Aorta (tissue), 5 donors: ENCODE measurements around the gene TBL1Y. TPM values are rescaled to one million over a fixed set of nuclear protein-coding genes. Genes with fewer than 3 reads are reported as not detected.
A peak's percentile ranks its signal among the peaks of the same experiment; 100 is the strongest.

Source experiments
- ATAC-seq: fragments of 200-7000 bp; cut with Tn5 transposase; one replicate; pipeline ENCODE4 v1.9.1; 2022; ENCODE audit warnings: moderate library complexity; ENCODE audit not compliant: low FRiP score
- DNase-seq, 2 donors: peaks; one replicate each; pipeline ENCODE4 v3.0.0-alpha.2; 2020
- H3K27ac ChIP-seq, 2 donors: one replicate each; pipeline ENCODE4 v1.5.1; 2013; ENCODE audit warnings: low read length in 2 of 2, mild to moderate bottlenecking in 2 of 2, moderate library complexity in 2 of 2, control low read depth in 1 of 2, inconsistent platforms in 1 of 2, low read depth in 1 of 2
- H3K27me3 ChIP-seq, 2 donors: one replicate each; pipeline ENCODE4 v1.6.1; 2013; ENCODE audit warnings: control low read depth in 1 of 2, low read length in 1 of 2, mild to moderate bottlenecking in 1 of 2, moderate library complexity in 1 of 2; ENCODE audit not compliant: insufficient read depth in 2 of 2, control insufficient read depth in 1 of 2
- H3K36me3 ChIP-seq, 2 donors: one replicate each; pipeline ENCODE4 v1.6.1; 2013; ENCODE audit warnings: control low read depth in 1 of 2, low read length in 1 of 2, mild to moderate bottlenecking in 1 of 2; ENCODE audit not compliant: insufficient read depth in 2 of 2, control insufficient read depth in 1 of 2
- H3K4me1 ChIP-seq, 2 donors: one replicate each; pipeline ENCODE4 v1.6.1; 2013; ENCODE audit warnings: low read length in 2 of 2, control low read depth in 1 of 2, mild to moderate bottlenecking in 1 of 2, moderate library complexity in 1 of 2; ENCODE audit not compliant: insufficient read depth in 2 of 2, control insufficient read depth in 1 of 2
- H3K4me3 ChIP-seq, 2 donors: one replicate each; pipeline ENCODE4 v1.5.1; 2013; ENCODE audit warnings: low read length in 2 of 2, control low read depth in 1 of 2, mild to moderate bottlenecking in 1 of 2
- H3K9me3 ChIP-seq: one replicate; pipeline ENCODE4 v1.6.1; 2013; ENCODE audit warnings: mild to moderate bottlenecking, low read length; ENCODE audit not compliant: control insufficient read depth
- WGBS, 2 donors: extraction: QIAGEN DNeasy Blood & Tissue Kit; methylation state at CpG; one replicate each; pipeline ENCODE4 v1.1.7; 2013; 5-methylcytosine and 5-hydroxymethylcytosine counted together
- intact Hi-C, 2 donors: fragments of 100-400 bp; cut with DNase I; formaldehyde crosslinking; loops; one replicate each; pipeline versions ENCODE4 v1.14.2 to v1.15.0; 2022
- polyA plus RNA-seq, 2 donors: library from polyadenylated mRNA; stranded (reverse); fragments of 200-250 nt; gene quantifications; one replicate each; pipeline ENCODE4 v1.2.3, GENCODE V29; 2013
- total RNA-seq, 2 donors: library from RNA; stranded (reverse); fragmentation: NEBNext Ultra II Directional; extraction: Animal tissue kit (Norgen Biotek cat#: 25700); gene quantifications; one replicate each; pipeline ENCODE4 v1.2.1, GENCODE V29; 2021
- donor health status: healthy with polysubstance abuse.
- donor health status: Bipolar disorder and iron deficiency.
- donor health status: DM: no; HTN: no; CAD: no.
- donor health status: DM: no; HTN: no; CAD: no.
- donor health status: DM: yes; HTN: yes; CAD: no.

The TBL1Y gene
- total and polyA plus RNA-seq, 4 donors = not detected

DNA sequence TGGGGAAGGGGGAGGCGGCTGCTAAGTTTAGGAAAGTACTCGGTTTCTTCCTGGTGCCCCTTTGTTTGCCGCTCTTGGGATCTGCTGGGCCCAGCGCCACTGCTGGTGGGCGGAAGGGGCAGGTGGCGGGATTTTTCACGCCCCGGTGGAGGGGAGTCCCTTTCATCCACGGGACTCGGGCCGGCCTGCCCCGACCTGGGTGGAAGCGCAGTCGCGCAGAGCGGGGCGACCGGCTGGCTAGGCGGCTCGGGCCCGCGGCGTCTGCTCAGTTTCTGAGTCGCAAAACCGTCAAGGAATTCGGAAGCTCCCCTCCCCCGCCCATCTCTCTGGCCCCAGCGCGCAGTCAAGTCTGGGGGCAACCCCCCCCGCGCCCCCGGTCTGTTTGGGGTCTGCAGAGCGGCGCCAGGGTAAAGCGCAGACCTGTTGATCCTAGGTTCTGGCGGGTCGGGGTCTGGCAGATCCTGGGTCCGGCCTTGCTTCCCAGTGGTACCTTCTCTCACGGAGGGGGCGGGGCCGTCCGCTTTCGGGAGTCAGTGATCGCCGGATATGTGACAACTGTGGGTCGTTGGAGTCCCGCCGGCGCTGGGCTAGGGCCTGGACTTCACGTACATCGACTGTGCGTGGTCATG, 870 bp downstream of the TBL1Y start, which contains the start of gene AMELY:
Gene AMELY (minus strand): TSS at position 500 of the 629 bp plus-strand sequence. CDS start 39,144 bp downstream, outside the sequence.
- H3K4me3 ChIP-seq = peak within 1 kb of the TSS in 1 of 2 donors; percentile 29
- ATAC-seq = no peak
- 2% methylated on average over 52 of the region's 52 CpGs; no CpG with 5 or more reads in 1 of the 2 donors for WGBS, 2 donors

DNA sequence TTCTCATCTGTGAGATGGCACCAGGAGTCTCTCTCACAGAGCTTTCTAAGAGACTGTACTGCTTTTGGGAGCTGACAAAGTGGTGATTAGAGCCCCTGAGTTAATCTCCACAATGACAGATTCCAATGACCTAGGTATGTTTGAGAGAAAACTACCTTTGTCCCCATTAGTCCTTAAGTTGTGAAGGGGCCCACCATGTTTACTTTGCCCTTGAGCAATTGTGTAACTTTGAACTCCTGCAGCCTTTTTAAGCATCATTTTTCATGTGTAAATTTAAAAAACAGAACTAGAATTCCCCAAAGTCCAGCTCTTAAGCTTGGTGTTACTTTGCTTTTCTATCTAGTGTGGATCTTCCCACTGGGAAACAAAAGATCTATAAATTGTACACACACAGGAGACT, 2.9 kb downstream of the TBL1Y start:
- ATAC-seq (no peak), DNase-seq (no peak)
- H3K4me3 ChIP-seq = no peak overlapping the region
- intact Hi-C loops = no loop called here
- no peaks in the 10 kb centered on the region for H3K9me3 ChIP-seq
- H3K4me1 ChIP-seq = no peaks in the 10 kb centered on the region
- no peak overlapping the region for H3K27ac ChIP-seq
- H3K27me3 ChIP-seq = no peaks in the 10 kb centered on the region
- no peaks in the 10 kb centered on the region for H3K36me3 ChIP-seq

More for the DNA sequence above, 870 bp downstream of the TBL1Y start, which contains the start of gene AMELY:
- Histone ChIP-seq H3K27ac (no peak within 1 kb of the TSS), H3K4me1 (no peaks in the 10 kb centered on the region), H3K9me3 (no peaks in the 10 kb centered on the region), H3K36me3 (no peaks in the 10 kb centered on the region), H3K27me3 (no peaks in the 10 kb centered on the region)
- no peak for DNase-seq
- intact Hi-C loops = no loop called here

DNA sequence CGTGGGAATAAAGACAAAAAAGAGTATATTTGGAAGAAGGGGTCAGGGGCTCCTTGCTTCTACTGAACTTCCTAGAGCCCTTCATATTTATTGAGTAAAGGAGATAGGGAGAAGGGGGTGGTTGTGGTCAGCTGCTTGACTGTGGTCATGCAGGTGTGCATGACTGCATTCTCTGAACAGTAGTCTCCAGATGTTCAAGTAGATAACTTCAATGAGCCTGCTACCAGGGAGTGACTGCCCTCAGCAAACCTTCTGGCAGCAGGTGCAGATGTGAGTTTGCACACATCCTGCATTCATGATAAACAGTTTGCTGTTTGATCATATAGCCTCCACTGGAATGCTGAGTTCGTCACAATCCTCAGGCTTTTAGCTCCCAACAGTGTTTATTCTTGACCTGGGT, 10.6 kb downstream of the TBL1Y start:
- Histone ChIP-seq H3K9me3 (peaks cover 1% of the 10 kb centered on the region), H3K4me1 (no peaks in the 10 kb centered on the region), H3K27me3 (no peaks in the 10 kb centered on the region), H3K36me3 (no peaks in the 10 kb centered on the region), H3K27ac (no peak overlapping the region), H3K4me3 (no peak overlapping the region)
- DNase-seq (no peak), ATAC-seq (no peak)
- intact Hi-C loops = no loop called here
- WGBS, 2 donors = 94% methylated on average over 2 of the region's 2 CpGs; no CpG with 5 or more reads in 1 of the 2 donors

DNA sequence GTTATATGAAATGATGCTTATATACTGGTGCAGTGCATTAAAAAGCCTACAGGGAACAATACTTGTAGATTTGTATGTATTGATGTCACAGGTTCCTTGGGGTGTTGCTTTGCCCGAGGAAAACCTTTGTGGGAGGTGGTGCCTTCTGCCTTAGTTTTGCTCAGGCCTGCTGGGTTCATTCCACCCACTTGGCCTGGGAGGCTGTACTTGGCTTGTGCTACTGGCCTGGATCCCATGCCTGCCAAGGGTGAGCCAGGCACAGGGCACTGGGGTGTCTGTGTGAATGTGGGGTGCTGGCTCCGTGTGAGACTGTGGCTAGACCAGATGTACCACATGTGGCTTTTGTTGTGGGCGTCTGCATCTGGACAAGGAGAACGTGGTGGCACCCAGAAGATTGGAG, 17.8 kb downstream of the TBL1Y start:
- 27% methylated on average over 4 of the region's 4 CpGs; no CpG with 5 or more reads in 1 of the 2 donors for WGBS, 2 donors
- Histone ChIP-seq H3K27ac (no peak overlapping the region), H3K27me3 (no peaks in the 10 kb centered on the region), H3K36me3 (no peaks in the 10 kb centered on the region), H3K4me1 (no peaks in the 10 kb centered on the region), H3K9me3 (no peaks in the 10 kb centered on the region), H3K4me3 (no peak overlapping the region)
- DNase-seq = no peak
- no peak for ATAC-seq
- intact Hi-C loops = no loop called here

DNA sequence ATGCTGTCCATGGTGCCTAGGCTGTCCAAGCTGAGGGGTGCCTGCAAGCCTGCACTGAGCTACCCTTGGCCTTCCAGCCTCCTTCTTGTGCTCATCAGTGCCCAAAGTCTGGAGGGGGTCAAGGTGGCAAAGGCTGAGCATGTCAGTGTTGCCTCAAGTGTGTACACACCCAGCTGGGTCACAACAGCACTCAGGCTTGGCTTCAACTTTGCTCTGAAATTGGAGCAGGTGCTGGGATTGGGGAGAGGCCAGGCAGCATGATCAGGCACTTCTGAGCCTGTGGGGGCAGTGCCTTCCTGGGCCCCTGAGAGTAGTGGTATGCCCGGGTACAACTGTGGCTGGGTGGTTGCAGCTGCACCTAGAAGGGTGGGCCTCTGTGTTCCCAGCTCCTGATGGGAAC, 18.7 kb downstream of the TBL1Y start:
- Histone ChIP-seq H3K9me3 (no peaks in the 10 kb centered on the region), H3K4me3 (no peak overlapping the region), H3K36me3 (no peaks in the 10 kb centered on the region), H3K27me3 (no peaks in the 10 kb centered on the region), H3K4me1 (no peaks in the 10 kb centered on the region), H3K27ac (no peak overlapping the region)
- ATAC-seq (no peak), DNase-seq (no peak)
- intact Hi-C loops = no loop called here
- 61% methylated on average over 1 of the region's 1 CpG; no CpG with 5 or more reads in 1 of the 2 donors for WGBS, 2 donors

DNA sequence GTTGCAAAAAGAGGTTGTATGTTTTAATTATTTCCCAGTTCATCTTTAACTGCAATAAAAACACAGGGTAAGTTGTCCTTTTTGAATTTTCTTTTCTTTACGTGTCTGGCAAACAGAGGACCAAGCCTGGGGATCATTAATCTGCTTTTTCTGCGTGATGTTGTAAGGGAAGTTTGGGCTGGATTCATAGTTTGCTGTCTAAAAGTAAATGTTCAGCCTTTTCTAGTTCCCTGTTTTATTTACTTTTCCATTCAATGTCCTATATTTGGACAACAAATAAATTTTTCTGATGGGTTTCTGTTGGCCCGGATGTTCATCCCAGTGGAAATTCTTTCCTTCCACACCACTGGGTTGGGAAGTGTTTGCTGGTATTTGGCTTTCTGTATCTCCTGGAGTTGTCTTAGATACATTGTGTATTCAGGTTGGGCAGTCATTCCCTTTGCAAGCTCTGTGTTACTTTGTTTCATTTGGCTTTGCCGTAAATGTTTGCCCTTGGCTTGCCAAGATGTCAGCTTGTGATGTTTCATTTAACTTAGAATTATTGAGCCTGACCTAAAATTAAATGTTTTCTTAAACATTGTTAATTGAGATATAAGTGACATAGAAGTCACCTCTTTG, 21.4 kb downstream of the TBL1Y start:
- ATAC-seq (no peak), DNase-seq (no peak)
- H3K27ac ChIP-seq = no peak overlapping the region
- H3K9me3 ChIP-seq = no peaks in the 10 kb centered on the region
- peaks cover 0 to 1% of the 10 kb centered on the region in 2 donors for H3K4me1 ChIP-seq
- no peaks in the 10 kb centered on the region for H3K36me3 ChIP-seq
- intact Hi-C loops = no loop called here
- WGBS, 2 donors = 7% methylated on average over 4 of the region's 4 CpGs; no CpG with 5 or more reads in 1 of the 2 donors
- no peak overlapping the region for H3K4me3 ChIP-seq
- no peaks in the 10 kb centered on the region for H3K27me3 ChIP-seq

DNA sequence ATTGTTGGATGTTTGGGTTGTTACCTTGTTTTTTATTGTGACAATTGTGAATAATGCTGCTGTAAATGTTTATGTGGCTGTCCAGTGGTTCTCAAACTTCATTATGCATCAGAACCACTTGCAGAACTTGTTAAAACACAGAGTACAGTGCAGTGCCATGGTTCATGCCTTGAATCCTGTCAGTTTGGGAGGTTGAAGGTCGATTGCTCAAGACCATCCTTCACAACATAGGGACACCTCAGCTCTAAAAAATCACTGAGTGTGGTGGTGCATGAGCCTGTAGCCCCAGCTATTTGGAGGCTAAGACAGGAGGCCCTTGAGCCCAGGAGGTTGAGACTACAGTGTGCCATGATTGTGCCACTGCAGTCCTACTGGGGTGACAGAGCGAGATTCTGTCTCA, 25.0 kb downstream of the TBL1Y start:
- DNase-seq (no peak), ATAC-seq (no peak)
- Histone ChIP-seq H3K27me3 (no peaks in the 10 kb centered on the region), H3K4me1 (peaks cover 0 to 1% of the 10 kb centered on the region in 2 donors), H3K27ac (no peak overlapping the region), H3K4me3 (no peak overlapping the region), H3K36me3 (no peaks in the 10 kb centered on the region), H3K9me3 (no peaks in the 10 kb centered on the region)
- 90% methylated on average over 2 of the region's 2 CpGs; no CpG with 5 or more reads in 1 of the 2 donors for WGBS, 2 donors
- intact Hi-C loops = no loop called here

DNA sequence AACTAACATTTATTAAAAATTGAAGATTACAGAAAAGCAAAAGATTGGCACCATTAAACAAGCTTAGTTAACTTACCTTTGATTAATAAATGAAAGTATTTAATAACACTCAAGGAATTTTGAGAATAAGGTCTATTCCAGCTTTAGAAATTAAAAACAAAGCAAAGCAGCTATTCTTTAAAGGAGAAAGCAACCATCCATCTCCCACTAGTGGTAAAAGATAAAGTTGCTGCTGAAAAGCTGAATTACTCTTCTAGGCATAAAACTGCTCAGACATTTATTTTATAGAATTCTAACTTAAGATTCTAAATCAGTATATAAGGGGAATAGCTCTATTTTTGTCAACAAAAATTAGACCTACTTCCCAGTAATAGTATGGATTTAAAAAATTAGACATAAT, 37.2 kb downstream of the TBL1Y start:
- Histone ChIP-seq H3K9me3 (no peaks in the 10 kb centered on the region), H3K4me3 (no peak overlapping the region), H3K27me3 (no peaks in the 10 kb centered on the region), H3K4me1 (no peaks in the 10 kb centered on the region), H3K27ac (no peak overlapping the region), H3K36me3 (no peaks in the 10 kb centered on the region)
- intact Hi-C loops = no loop called here
- ATAC-seq = no peak
- no peak for DNase-seq

DNA sequence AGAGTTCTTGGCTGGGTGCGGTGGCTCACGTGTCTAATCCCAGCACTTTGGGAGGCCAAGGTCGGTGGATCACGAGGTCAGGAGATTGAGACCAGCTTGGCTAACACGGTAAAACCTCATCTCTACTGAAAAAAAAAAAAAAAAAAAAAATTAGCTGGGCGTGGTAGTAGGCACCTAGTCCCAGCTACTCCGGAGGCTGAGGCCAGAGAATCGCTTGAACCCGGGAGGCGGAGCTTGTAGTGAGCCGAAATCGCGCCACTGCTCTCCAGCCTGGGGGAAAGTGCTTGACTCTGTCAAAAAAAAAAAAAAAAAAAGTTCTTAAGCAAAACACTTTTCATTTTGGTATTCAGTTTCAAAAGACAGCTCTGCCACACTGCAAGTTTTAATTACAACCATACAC, 37.9 kb downstream of the TBL1Y start:
- intact Hi-C loops = no loop called here
- Histone ChIP-seq H3K27me3 (no peaks in the 10 kb centered on the region), H3K4me3 (no peak overlapping the region), H3K4me1 (no peaks in the 10 kb centered on the region), H3K36me3 (no peaks in the 10 kb centered on the region), H3K27ac (no peak overlapping the region), H3K9me3 (no peaks in the 10 kb centered on the region)
- ATAC-seq (no peak), DNase-seq (no peak)
- WGBS, 2 donors = 71% methylated on average over 13 of the region's 13 CpGs; no CpG with 5 or more reads in 1 of the 2 donors
